Neural cell (in vitro differentiated cells): ENCODE results near the gene MME. TPM values are rescaled to one million over a fixed set of nuclear protein-coding genes. Genes with fewer than 3 reads are reported as not detected.

Source experiments
- H2AFZ ChIP-seq: fragments of 200-600, 300-800 bp; sonication (generic), shearing (Covaris generic); 2 replicates; pipeline ENCODE4 v1.6.0; 2014; ENCODE audit warnings: low read depth, mild to moderate bottlenecking, antibody characterized with exemption, low read length, moderate library complexity
- H3F3A ChIP-seq: fragments of 200-600 bp; shearing (Covaris generic); 2 replicates; pipeline ENCODE4 v1.6.1; 2016; ENCODE audit warnings: mild to moderate bottlenecking, moderate library complexity, mixed read lengths, antibody characterized with exemption, low read length; ENCODE audit not compliant: insufficient read depth, poor library complexity, severe bottlenecking
- H3K27ac ChIP-seq: fragments of 200-600, 300-800 bp; sonication (generic), shearing (Covaris generic); 2 replicates; pipeline ENCODE4 v1.5.1; 2014; ENCODE audit warnings: mild to moderate bottlenecking, low read length, moderate library complexity
- H3K27me3 ChIP-seq: fragments of 300-800, 200-600 bp; sonication (generic), shearing (Covaris generic); 2 replicates; pipeline ENCODE4 v1.6.0; 2014; ENCODE audit warnings: mild to moderate bottlenecking, low read depth, low read length, moderate library complexity; ENCODE audit not compliant: insufficient read depth
- H3K36me3 ChIP-seq: fragments of 300-800, 200-600 bp; sonication (generic), shearing (Covaris generic); 2 replicates; pipeline ENCODE4 v1.5.1; 2014; ENCODE audit warnings: mild to moderate bottlenecking, antibody characterized with exemption, low read length, moderate library complexity; ENCODE audit not compliant: insufficient read depth
- H3K4me2 ChIP-seq: fragments of 300-800, 200-600 bp; sonication (generic), shearing (Covaris generic); 2 replicates; pipeline ENCODE4 v1.6.0; 2014; ENCODE audit warnings: mild to moderate bottlenecking, low read length
- H3K4me3 ChIP-seq: fragments of 300-800, 200-600 bp; sonication (generic), shearing (Covaris generic); 2 replicates; pipeline ENCODE4 v1.5.1; 2014; ENCODE audit warnings: mild to moderate bottlenecking, low read length, moderate library complexity
- H3K79me2 ChIP-seq: fragments of 200-600 bp; shearing (Covaris generic); replicated peaks from 2 replicates; pipeline ENCODE4 v1.6.0; 2014; ENCODE audit warnings: mild to moderate bottlenecking, low read length, moderate library complexity; ENCODE audit not compliant: insufficient read depth
- H3K9ac ChIP-seq: fragments of 300-800, 200-600 bp; sonication (generic), shearing (Covaris generic); 2 replicates; pipeline ENCODE4 v1.6.1; 2016; ENCODE audit warnings: mild to moderate bottlenecking, low read length, mixed read lengths
- H3K9me2 ChIP-seq: fragments of 200-600 bp; shearing (Covaris generic); 2 replicates; pipeline ENCODE4 v1.6.1; 2016; ENCODE audit warnings: mild to moderate bottlenecking, low read length, mixed read lengths; ENCODE audit not compliant: insufficient read depth
- H3K9me3 ChIP-seq: fragments of 200-600, 300-800 bp; sonication (generic), shearing (Covaris generic); 2 replicates; pipeline ENCODE4 v1.6.1; 2016; ENCODE audit warnings: mild to moderate bottlenecking, mixed run types, low read length, moderate library complexity, mixed read lengths
- H4K20me1 ChIP-seq: fragments of 200-600 bp; shearing (Covaris generic); 2 replicates; pipeline ENCODE4 v1.6.1; 2016; ENCODE audit warnings: mild to moderate bottlenecking, mixed run types; ENCODE audit not compliant: insufficient read depth
- EP300 ChIP-seq: fragments of 450-650 bp; conservative IDR thresholded peaks from 2 replicates; pipeline ENCODE4 v1.6.1; 2014; ENCODE audit warnings: antibody characterized with exemption, mild to moderate bottlenecking, moderate library complexity; ENCODE audit not compliant: poor library complexity, severe bottlenecking
- EZH2 ChIP-seq: fragments of 200-600, 300-800 bp; shearing (Covaris generic), sonication (generic); IDR thresholded peaks from 2 replicates; pipeline ENCODE4 v1.6.1; 2014; ENCODE audit warnings: antibody characterized with exemption, low read length, borderline replicate concordance, mild to moderate bottlenecking; ENCODE audit not compliant: insufficient read depth, poor library complexity, severe bottlenecking
- MXI1 ChIP-seq: fragments of 450-650 bp; conservative IDR thresholded peaks from 2 replicates; pipeline ENCODE4 v1.6.1; 2014; ENCODE audit warnings: antibody characterized with exemption, mild to moderate bottlenecking; ENCODE audit not compliant: poor library complexity, severe bottlenecking
- POLR2AphosphoS5 ChIP-seq: IDR thresholded peaks from 2 replicates; pipeline ENCODE4 v1.6.1; 2012
- RAD21 ChIP-seq: fragments of 450-650 bp; conservative IDR thresholded peaks from 2 replicates; pipeline ENCODE4 v1.6.1; 2014; ENCODE audit warnings: antibody characterized with exemption, mild to moderate bottlenecking, moderate library complexity
- SMC3 ChIP-seq: fragments of 450-650 bp; conservative IDR thresholded peaks from 2 replicates; pipeline ENCODE4 v1.6.1; 2014; ENCODE audit warnings: antibody characterized with exemption, mild to moderate bottlenecking, moderate library complexity; ENCODE audit not compliant: poor library complexity
- TAF1 ChIP-seq: IDR thresholded peaks from 2 replicates; pipeline ENCODE4 v1.6.1; 2012; ENCODE audit warnings: low read depth
- polyA plus RNA-seq: library from polyadenylated mRNA; depleted of rRNA; stranded (reverse); fragments of >200 nt; gene quantifications from 2 replicates; pipeline ENCODE4 v1.2.3, GENCODE V29; 2014
- TF ChIP-seq, protein P1 (sequence below): IDR thresholded peaks from 2 replicates; pipeline ENCODE4 v1.6.1; 2012; ENCODE audit warnings: borderline replicate concordance
- TF ChIP-seq, protein P2 (sequence below): fragments of 450-650 bp; IDR thresholded peaks from 2 replicates; pipeline ENCODE4 v1.5.1; 2014; ENCODE audit warnings: antibody characterized with exemption, mild to moderate bottlenecking, moderate library complexity; ENCODE audit not compliant: poor library complexity, severe bottlenecking

Gene MME
- polyA plus RNA-seq, 1 donor from 2014 or later: 0.54 TPM

GRCh38 chr3:155053756-155054155 is 26.4 kb upstream of the MME start:
- Histone ChIP-seq H3K9me2 (no peaks in the 10 kb centered on the region), H3F3A (no peaks in the 10 kb centered on the region), H3K27me3 (no peaks in the 10 kb centered on the region), H2AFZ (no peak overlapping the region), H3K79me2 (no peaks in the 10 kb centered on the region), H3K36me3 (no peaks in the 10 kb centered on the region), H3K4me2 (no peak overlapping the region), H3K4me3 (no peak overlapping the region), H3K9me3 (peaks cover 4% of the 10 kb centered on the region), H3K9ac (no peak overlapping the region), H3K27ac (no peak overlapping the region), H4K20me1 (no peaks in the 10 kb centered on the region)
- TF ChIP-seq, protein P1, sequence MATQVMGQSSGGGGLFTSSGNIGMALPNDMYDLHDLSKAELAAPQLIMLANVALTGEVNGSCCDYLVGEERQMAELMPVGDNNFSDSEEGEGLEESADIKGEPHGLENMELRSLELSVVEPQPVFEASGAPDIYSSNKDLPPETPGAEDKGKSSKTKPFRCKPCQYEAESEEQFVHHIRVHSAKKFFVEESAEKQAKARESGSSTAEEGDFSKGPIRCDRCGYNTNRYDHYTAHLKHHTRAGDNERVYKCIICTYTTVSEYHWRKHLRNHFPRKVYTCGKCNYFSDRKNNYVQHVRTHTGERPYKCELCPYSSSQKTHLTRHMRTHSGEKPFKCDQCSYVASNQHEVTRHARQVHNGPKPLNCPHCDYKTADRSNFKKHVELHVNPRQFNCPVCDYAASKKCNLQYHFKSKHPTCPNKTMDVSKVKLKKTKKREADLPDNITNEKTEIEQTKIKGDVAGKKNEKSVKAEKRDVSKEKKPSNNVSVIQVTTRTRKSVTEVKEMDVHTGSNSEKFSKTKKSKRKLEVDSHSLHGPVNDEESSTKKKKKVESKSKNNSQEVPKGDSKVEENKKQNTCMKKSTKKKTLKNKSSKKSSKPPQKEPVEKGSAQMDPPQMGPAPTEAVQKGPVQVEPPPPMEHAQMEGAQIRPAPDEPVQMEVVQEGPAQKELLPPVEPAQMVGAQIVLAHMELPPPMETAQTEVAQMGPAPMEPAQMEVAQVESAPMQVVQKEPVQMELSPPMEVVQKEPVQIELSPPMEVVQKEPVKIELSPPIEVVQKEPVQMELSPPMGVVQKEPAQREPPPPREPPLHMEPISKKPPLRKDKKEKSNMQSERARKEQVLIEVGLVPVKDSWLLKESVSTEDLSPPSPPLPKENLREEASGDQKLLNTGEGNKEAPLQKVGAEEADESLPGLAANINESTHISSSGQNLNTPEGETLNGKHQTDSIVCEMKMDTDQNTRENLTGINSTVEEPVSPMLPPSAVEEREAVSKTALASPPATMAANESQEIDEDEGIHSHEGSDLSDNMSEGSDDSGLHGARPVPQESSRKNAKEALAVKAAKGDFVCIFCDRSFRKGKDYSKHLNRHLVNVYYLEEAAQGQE: no peak
- no peak for TF ChIP-seq POLR2AphosphoS5
- no peak for TF ChIP-seq RAD21

- H3K79me2 ChIP-seq: no peaks in the 10 kb centered on the region
- H3K9me3 ChIP-seq: no peaks in the 10 kb centered on the region
- no peaks in the 10 kb centered on the region for H4K20me1 ChIP-seq
- no peak overlapping the region for H3K27ac ChIP-seq
- TF ChIP-seq RAD21 (no peak), MXI1 (no peak), POLR2AphosphoS5 (no peak), TAF1 (no peak), EZH2 (no peak), EP300 (no peak), SMC3 (no peak)
- TF ChIP-seq, protein P1: no peak
- TF ChIP-seq, protein P2, sequence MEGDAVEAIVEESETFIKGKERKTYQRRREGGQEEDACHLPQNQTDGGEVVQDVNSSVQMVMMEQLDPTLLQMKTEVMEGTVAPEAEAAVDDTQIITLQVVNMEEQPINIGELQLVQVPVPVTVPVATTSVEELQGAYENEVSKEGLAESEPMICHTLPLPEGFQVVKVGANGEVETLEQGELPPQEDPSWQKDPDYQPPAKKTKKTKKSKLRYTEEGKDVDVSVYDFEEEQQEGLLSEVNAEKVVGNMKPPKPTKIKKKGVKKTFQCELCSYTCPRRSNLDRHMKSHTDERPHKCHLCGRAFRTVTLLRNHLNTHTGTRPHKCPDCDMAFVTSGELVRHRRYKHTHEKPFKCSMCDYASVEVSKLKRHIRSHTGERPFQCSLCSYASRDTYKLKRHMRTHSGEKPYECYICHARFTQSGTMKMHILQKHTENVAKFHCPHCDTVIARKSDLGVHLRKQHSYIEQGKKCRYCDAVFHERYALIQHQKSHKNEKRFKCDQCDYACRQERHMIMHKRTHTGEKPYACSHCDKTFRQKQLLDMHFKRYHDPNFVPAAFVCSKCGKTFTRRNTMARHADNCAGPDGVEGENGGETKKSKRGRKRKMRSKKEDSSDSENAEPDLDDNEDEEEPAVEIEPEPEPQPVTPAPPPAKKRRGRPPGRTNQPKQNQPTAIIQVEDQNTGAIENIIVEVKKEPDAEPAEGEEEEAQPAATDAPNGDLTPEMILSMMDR: no peak
- no peak overlapping the region for H3K9ac ChIP-seq
- H3K9me2 ChIP-seq: no peaks in the 10 kb centered on the region
- no peaks in the 10 kb centered on the region for H3K27me3 ChIP-seq
- no peaks in the 10 kb centered on the region for H3F3A ChIP-seq
- H2AFZ ChIP-seq: no peak overlapping the region
- H3K4me3 ChIP-seq: no peak overlapping the region
- no peaks in the 10 kb centered on the region for H3K36me3 ChIP-seq
- H3K4me2 ChIP-seq: no peak overlapping the region
Measured at GRCh38 chr3:155064920-155065319, 15.2 kb upstream of the MME start.
